SK-N-SH (cell line): ENCODE results near the gene PYGM. TPM values are rescaled to one million over a fixed set of nuclear protein-coding genes. Genes with fewer than 3 reads are reported as not detected.
A peak's percentile ranks its signal among the peaks of the same experiment; 100 is the strongest.

Source experiments
- CTCF ChIA-PET: fragments of 300-600, 350-600 bp; formaldehyde crosslinking; extraction: SDS; loops from one replicate; lab custom pipeline; 2021; lab: Yijun Ruan, JAX
- POLR2A ChIA-PET: fragments of 350-600 bp; sonication (Branson Sonifier 250); formaldehyde crosslinking; extraction: SDS; loops from one replicate; lab custom pipeline; 2020; ENCODE audit warnings: antibody characterized with exemption, inconsistent platforms; lab: Yijun Ruan, JAX
- DNase-seq: peaks from one replicate; pipeline ENCODE4 v3.0.0; 2012
- H2AFZ ChIP-seq: fragments of 200-600 bp; sonication (generic); 2 replicates; pipeline ENCODE4 v1.8.1; 2016; ENCODE audit warnings: antibody characterized with exemption, mild to moderate bottlenecking, low read depth
- H3F3A ChIP-seq: fragments of 200-600 bp; sonication (generic); replicated peaks from 2 replicates; pipeline ENCODE3; 2016; ENCODE audit warnings: antibody characterized with exemption, mild to moderate bottlenecking; ENCODE audit not compliant: insufficient read depth
- H3K27ac ChIP-seq, 2 experiments: fragments of 200-500 bp in 1 of 2; fragments of 200-600 bp in 1 of 2; sonication (Bioruptor generic) in 1 of 2; sonication (generic), shearing (Covaris generic) in 1 of 2; 2 replicates each; pipeline versions ENCODE4 v1.5.1 to v1.6.1; 2014 to 2016; ENCODE audit warnings: low read depth in 2 of 2, inconsistent platforms in 1 of 2, low read length in 1 of 2, mild to moderate bottlenecking in 1 of 2, mixed read lengths in 1 of 2
- H3K27me3 ChIP-seq: fragments of 200-600 bp; sonication (generic), shearing (Covaris generic); 2 replicates; pipeline ENCODE4 v1.6.1; 2016; ENCODE audit warnings: mixed run types; ENCODE audit not compliant: insufficient read depth
- H3K36me3 ChIP-seq, 2 experiments: fragments of 200-500 bp in 1 of 2; fragments of 200-600 bp in 1 of 2; sonication (Bioruptor generic) in 1 of 2; sonication (generic) in 1 of 2; replicated peaks in 1 of 2; 2 replicates each; pipeline versions ENCODE3 to v1.5.1; 2014 to 2016; ENCODE audit warnings: low read length in 1 of 2, mild to moderate bottlenecking in 1 of 2; ENCODE audit not compliant: insufficient read depth in 2 of 2, control insufficient read depth in 1 of 2
- H3K4me1 ChIP-seq, 2 experiments: fragments of 200-500 bp in 1 of 2; fragments of 200-600 bp in 1 of 2; sonication (Bioruptor generic) in 1 of 2; sonication (generic), shearing (Covaris generic) in 1 of 2; 2 replicates each; pipeline versions ENCODE4 v1.5.1 to v1.6.1; 2014 to 2016; ENCODE audit warnings: low read depth in 1 of 2, low read length in 1 of 2, mixed run types in 1 of 2; ENCODE audit not compliant: insufficient read depth in 2 of 2, control insufficient read depth in 1 of 2
- H3K4me2 ChIP-seq: fragments of 200-600 bp; sonication (generic), shearing (Covaris generic); 2 replicates; pipeline ENCODE4 v1.6.1; 2017; ENCODE audit warnings: mixed run types
- H3K4me3 ChIP-seq, 2 experiments: fragments of 200-500 bp in 1 of 2; fragments of 200-600 bp in 1 of 2; sonication (Bioruptor generic) in 1 of 2; sonication (generic), shearing (Covaris generic) in 1 of 2; 2 replicates each; pipeline versions ENCODE4 v1.5.1 to v1.8.1; 2014 to 2016; ENCODE audit warnings: low read depth in 2 of 2, inconsistent platforms in 1 of 2, low read length in 1 of 2, mild to moderate bottlenecking in 1 of 2, mixed read lengths in 1 of 2, moderate library complexity in 1 of 2
- H3K79me2 ChIP-seq: fragments of 200-600 bp; sonication (generic); 2 replicates; pipeline ENCODE4 v1.8.1; 2017; ENCODE audit warnings: mild to moderate bottlenecking; ENCODE audit not compliant: insufficient read depth
- H3K9ac ChIP-seq: fragments of 200-600 bp; sonication (generic); 2 replicates; pipeline ENCODE4 v1.6.1; 2017; ENCODE audit warnings: mixed run types
- H3K9me2 ChIP-seq: fragments of 200-600 bp; sonication (generic); 2 replicates; pipeline ENCODE4 v1.6.1; 2017; ENCODE audit warnings: mixed run types
- H3K9me3 ChIP-seq: fragments of 200-600 bp; sonication (generic); 2 replicates; pipeline ENCODE4 v1.6.1; 2017; ENCODE audit warnings: mixed run types, mild to moderate bottlenecking, moderate library complexity
- H4K20me1 ChIP-seq: fragments of 200-600 bp; sonication (generic); 2 replicates; pipeline ENCODE4 v1.6.1; 2017; ENCODE audit warnings: mild to moderate bottlenecking, mixed run types; ENCODE audit not compliant: insufficient read depth
- CHD2 ChIP-seq: fragments of 150-350 bp; IDR thresholded peaks from 2 replicates; pipeline ENCODE4 v1.6.1; 2018; ENCODE audit warnings: low read length; ENCODE audit not compliant: partially characterized antibody
- ELF1 ChIP-seq: IDR thresholded peaks from 2 replicates; pipeline ENCODE4 v1.4.0; 2012
- EZH2phosphoT487 ChIP-seq: fragments of 200-600 bp; sonication (generic); IDR thresholded peaks from 2 replicates; pipeline ENCODE4 v1.6.1; 2017; ENCODE audit warnings: low read depth, mixed run types, mild to moderate bottlenecking, antibody characterized with exemption, moderate library complexity, borderline replicate concordance
- FOSL2 ChIP-seq: IDR thresholded peaks from 2 replicates; pipeline ENCODE4 v1.4.0; 2012; ENCODE audit warnings: low read depth, mild to moderate bottlenecking, moderate library complexity, borderline replicate concordance
- FOXJ3 ChIP-seq: sonication (generic); formaldehyde crosslinking; IDR thresholded peaks from 2 replicates; pipeline ENCODE4 v1.5.1; 2020; ENCODE audit warnings: mild to moderate bottlenecking, missing genetic modification reagents
- FOXM1 ChIP-seq: IDR thresholded peaks from 2 replicates; pipeline ENCODE4 v1.4.0; 2012; ENCODE audit warnings: low read depth, mild to moderate bottlenecking
- GABPA ChIP-seq: IDR thresholded peaks from 2 replicates; pipeline ENCODE4 v1.4.0; 2012; ENCODE audit warnings: low read depth, mild to moderate bottlenecking
- MXI1 ChIP-seq: IDR thresholded peaks from 2 replicates; pipeline ENCODE4 v1.6.1; 2012; ENCODE audit warnings: mild to moderate bottlenecking, low read depth, low read length, improper control_type of control experiment
- NFIC ChIP-seq: IDR thresholded peaks from 2 replicates; pipeline ENCODE4 v1.4.0; 2012; ENCODE audit warnings: borderline replicate concordance
- RCOR1 ChIP-seq: fragments of 150-350 bp; IDR thresholded peaks from 2 replicates; pipeline ENCODE4 v1.6.1; 2017; ENCODE audit warnings: antibody characterized with exemption, low read length
- RFX5 ChIP-seq: IDR thresholded peaks from 2 replicates; pipeline ENCODE4 v1.6.1; 2012; ENCODE audit warnings: mild to moderate bottlenecking, improper control_type of control experiment, low read length
- RXRA ChIP-seq: IDR thresholded peaks from 2 replicates; pipeline ENCODE4 v1.4.0; 2012; ENCODE audit warnings: low read depth, mild to moderate bottlenecking, borderline replicate concordance
- SMC3 ChIP-seq: IDR thresholded peaks from 2 replicates; pipeline ENCODE4 v1.6.1; 2012; ENCODE audit warnings: low read depth, low read length, improper control_type of control experiment
- TAF1 ChIP-seq: IDR thresholded peaks from 2 replicates; pipeline ENCODE4 v1.6.1; 2012; ENCODE audit warnings: low read depth, mild to moderate bottlenecking, low read length, moderate library complexity, borderline replicate concordance
- TCF12 ChIP-seq: IDR thresholded peaks from 2 replicates; pipeline ENCODE4 v1.4.0; 2012
- TEAD4 ChIP-seq: IDR thresholded peaks from 2 replicates; pipeline ENCODE4 v1.4.0; 2012; ENCODE audit warnings: mild to moderate bottlenecking, borderline replicate concordance; ENCODE audit not compliant: insufficient read depth
- USF2 ChIP-seq: fragments of 150-350 bp; IDR thresholded peaks from 2 replicates; pipeline ENCODE4 v1.6.1; 2017; ENCODE audit warnings: antibody characterized with exemption, low read length, low read depth, borderline replicate concordance
- YY1 ChIP-seq: IDR thresholded peaks from 2 replicates; pipeline ENCODE4 v1.4.0; 2012; ENCODE audit warnings: low read depth, mild to moderate bottlenecking
- ZBTB33 ChIP-seq: IDR thresholded peaks from 2 replicates; pipeline ENCODE4 v1.4.0; 2012; ENCODE audit warnings: low read depth, borderline replicate concordance
- WGBS: methylation state at CpG from one replicate; pipeline ENCODE4 v1.1.6; 2017; ENCODE audit warnings: low lambda C conversion rate; 5-methylcytosine and 5-hydroxymethylcytosine counted together
- polyA plus RNA-seq, 3 experiments: library from polyadenylated mRNA; depleted of rRNA; stranded (reverse); fragments of >200 nt; gene quantifications; 2 replicates each; pipeline ENCODE4 v1.2.3, GENCODE V29; 2012
- TF ChIP-seq, protein P1 (sequence below): IDR thresholded peaks from 2 replicates; pipeline ENCODE4; 2012
- TF ChIP-seq, protein P2 (sequence below): fragments of 200-600 bp; sonication (generic); IDR thresholded peaks from 2 replicates; pipeline ENCODE4 v1.6.1; 2017; ENCODE audit warnings: antibody characterized with exemption, mild to moderate bottlenecking, moderate library complexity

The PYGM gene
- polyA plus RNA-seq, 1 of the 3 experiments (the other 2 are of a cell fraction): 0.08 TPM

GRCh38 chr11:64766881-64767280 is 7.1 kb upstream of the PYGM start:
- WGBS: 96% methylated on average over 8 of the region's 11 CpGs
- no peaks in the 10 kb centered on the region for H3K9me3 ChIP-seq
- DNase-seq: peak; percentile 8

DNA sequence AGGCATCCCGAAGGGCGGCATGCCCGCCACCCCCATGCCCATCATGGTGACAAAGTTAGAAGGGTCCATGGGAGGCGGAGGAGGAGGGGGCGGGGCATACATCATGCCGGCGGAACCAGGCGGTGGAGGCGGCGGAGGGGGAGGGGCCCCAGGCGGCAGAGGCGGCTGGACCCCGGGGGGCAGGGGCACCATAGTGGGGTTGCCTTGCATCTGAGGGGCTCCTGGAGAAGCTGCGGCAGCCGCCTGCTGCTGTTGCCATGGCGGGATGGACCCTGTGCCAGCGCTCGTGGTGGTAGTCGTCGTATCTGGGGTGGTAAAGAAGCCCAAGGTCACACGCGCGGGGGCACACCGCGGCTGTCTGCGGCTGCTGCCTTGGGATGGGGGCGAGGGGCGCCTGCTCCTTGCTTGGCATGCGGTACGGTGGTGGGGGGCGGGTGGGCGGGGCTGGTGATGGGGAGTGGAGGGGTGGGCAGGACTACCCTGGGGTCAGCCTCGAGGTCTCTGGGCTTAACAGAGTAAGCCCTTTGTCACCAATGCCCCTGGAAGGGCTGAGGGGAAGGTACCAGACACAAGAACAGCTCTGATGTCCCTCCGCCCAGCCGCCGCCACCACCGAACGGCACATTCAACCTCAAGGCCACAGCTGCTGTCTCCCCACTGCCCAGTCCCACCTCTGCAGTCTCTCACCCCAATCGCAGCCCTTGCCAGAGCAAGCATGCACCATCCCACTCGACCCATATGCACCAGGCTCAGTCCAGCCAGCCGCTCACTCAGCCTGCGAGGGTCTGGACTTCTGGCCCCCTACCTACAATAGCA is 6.3 kb upstream of the PYGM start:
- CTCF ChIA-PET: interaction anchor here (0.6 to 4.4 kb wide), 3 partner anchors 9 to 21 kb away, joined by 3 to 47 read pairs (median 5); partner anchors contain the start of gene SF1
- H2AFZ ChIP-seq: no peak overlapping the region
- peaks cover 46% of the 10 kb centered on the region; the same call in 1 of the 2 replicates for H3K79me2 ChIP-seq
- WGBS: 98% methylated on average over 26 of the region's 42 CpGs
- no peak overlapping the region for H3K4me3 ChIP-seq
- H4K20me1 ChIP-seq: peaks cover 74% of the 10 kb centered on the region
- no peak overlapping the region for H3K9ac ChIP-seq
- H3K4me2 ChIP-seq: no peak overlapping the region
- TF ChIP-seq NFIC: no peak
- TF ChIP-seq FOSL2: no peak
- TF ChIP-seq TAF1: no peak
- no peak for TF ChIP-seq FOXM1
- no peak for TF ChIP-seq RCOR1
- TF ChIP-seq ZBTB33: no peak
- no peak for TF ChIP-seq ELF1
- TF ChIP-seq, protein P1, sequence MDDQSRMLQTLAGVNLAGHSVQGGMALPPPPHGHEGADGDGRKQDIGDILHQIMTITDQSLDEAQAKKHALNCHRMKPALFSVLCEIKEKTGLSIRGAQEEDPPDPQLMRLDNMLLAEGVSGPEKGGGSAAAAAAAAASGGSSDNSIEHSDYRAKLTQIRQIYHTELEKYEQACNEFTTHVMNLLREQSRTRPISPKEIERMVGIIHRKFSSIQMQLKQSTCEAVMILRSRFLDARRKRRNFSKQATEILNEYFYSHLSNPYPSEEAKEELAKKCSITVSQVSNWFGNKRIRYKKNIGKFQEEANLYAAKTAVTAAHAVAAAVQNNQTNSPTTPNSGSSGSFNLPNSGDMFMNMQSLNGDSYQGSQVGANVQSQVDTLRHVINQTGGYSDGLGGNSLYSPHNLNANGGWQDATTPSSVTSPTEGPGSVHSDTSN: no peak
- TF ChIP-seq TCF12: no peak
- no peak for TF ChIP-seq CHD2
- TF ChIP-seq, all 33 proteins: peak for 0
- Histone ChIP-seq H3K27ac (no peak overlapping the region), H3K9me3 (no peaks in the 10 kb centered on the region), H3K9me2 (no peaks in the 10 kb centered on the region), H3K36me3 (peaks cover 64 to 84% of the 10 kb centered on the region in 2 experiments), H3K27me3 (no peaks in the 10 kb centered on the region), H3F3A (peaks cover 59% of the 10 kb centered on the region), H3K4me1 (peaks cover 11 to 19% of the 10 kb centered on the region in 2 experiments; a peak in 3 of 4 replicates)
- peak; percentile 47 for DNase-seq
- POLR2A ChIA-PET: no interaction called here

More at GRCh38 chr11:64766881-64767280, 7.1 kb upstream of the PYGM start:
- Histone ChIP-seq H4K20me1 (peaks cover 82% of the 10 kb centered on the region), H3K9ac (no peak overlapping the region), H3F3A (peaks cover 59% of the 10 kb centered on the region), H3K79me2 (peaks cover 54% of the 10 kb centered on the region), H3K27ac (no peak overlapping the region; a peak in 1 of 4 replicates), H3K4me2 (no peak overlapping the region), H2AFZ (no peak overlapping the region), H3K36me3 (peaks cover 72 to 92% of the 10 kb centered on the region in 2 experiments), H3K27me3 (no peaks in the 10 kb centered on the region), H3K9me2 (no peaks in the 10 kb centered on the region), H3K4me3 (no peak overlapping the region), H3K4me1 (peaks cover 11 to 19% of the 10 kb centered on the region in 2 experiments; a peak in 3 of 4 replicates)
- TF ChIP-seq MXI1 (no peak), FOXM1 (no peak), GABPA (no peak), EZH2phosphoT487 (no peak), YY1 (no peak), ELF1 (no peak), FOXJ3 (CRISPR knock-in tag) (no peak), USF2 (no peak), RXRA (no peak), NFIC (no peak), RFX5 (no peak), TEAD4 (no peak), SMC3 (no peak)
- TF ChIP-seq, protein P2, sequence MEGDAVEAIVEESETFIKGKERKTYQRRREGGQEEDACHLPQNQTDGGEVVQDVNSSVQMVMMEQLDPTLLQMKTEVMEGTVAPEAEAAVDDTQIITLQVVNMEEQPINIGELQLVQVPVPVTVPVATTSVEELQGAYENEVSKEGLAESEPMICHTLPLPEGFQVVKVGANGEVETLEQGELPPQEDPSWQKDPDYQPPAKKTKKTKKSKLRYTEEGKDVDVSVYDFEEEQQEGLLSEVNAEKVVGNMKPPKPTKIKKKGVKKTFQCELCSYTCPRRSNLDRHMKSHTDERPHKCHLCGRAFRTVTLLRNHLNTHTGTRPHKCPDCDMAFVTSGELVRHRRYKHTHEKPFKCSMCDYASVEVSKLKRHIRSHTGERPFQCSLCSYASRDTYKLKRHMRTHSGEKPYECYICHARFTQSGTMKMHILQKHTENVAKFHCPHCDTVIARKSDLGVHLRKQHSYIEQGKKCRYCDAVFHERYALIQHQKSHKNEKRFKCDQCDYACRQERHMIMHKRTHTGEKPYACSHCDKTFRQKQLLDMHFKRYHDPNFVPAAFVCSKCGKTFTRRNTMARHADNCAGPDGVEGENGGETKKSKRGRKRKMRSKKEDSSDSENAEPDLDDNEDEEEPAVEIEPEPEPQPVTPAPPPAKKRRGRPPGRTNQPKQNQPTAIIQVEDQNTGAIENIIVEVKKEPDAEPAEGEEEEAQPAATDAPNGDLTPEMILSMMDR: no peak
- CTCF ChIA-PET: interaction anchor here (0.6 to 4.4 kb wide), 13 partner anchors 7 to 78 kb away, joined by 3 to 47 read pairs (median 3); partner anchors contain the start of genes PYGM and SF1
- POLR2A ChIA-PET: no interaction called here
